MM.1S (cell line): ENCODE results near the gene GALNT9.

Experiments
- DNase-seq: peaks from one replicate; pipeline ENCODE4 v3.0.0-alpha.2; 2015
- H2AFZ ChIP-seq: fragments of 300-600 bp; sonication (generic); 2 replicates; pipeline ENCODE4 v1.6.0; 2016; ENCODE audit warnings: antibody characterized with exemption, low read length
- H3F3A ChIP-seq: fragments of 300-600 bp; sonication (generic); 2 replicates; pipeline ENCODE4 v1.6.1; 2016; ENCODE audit warnings: mild to moderate bottlenecking, antibody characterized with exemption, low read length, moderate library complexity, mixed read lengths; ENCODE audit not compliant: insufficient read depth
- H3K27ac ChIP-seq: fragments of 300-600 bp; sonication (generic); 2 replicates; pipeline ENCODE4 v1.5.1; 2016; ENCODE audit warnings: mild to moderate bottlenecking, low read length
- H3K27me3 ChIP-seq: fragments of 300-600 bp; sonication (generic); replicated peaks from 2 replicates; pipeline ENCODE4 v1.6.0; 2016; ENCODE audit warnings: low read length; ENCODE audit not compliant: insufficient read depth
- H3K36me3 ChIP-seq: fragments of 300-600 bp; sonication (generic); replicated peaks from 2 replicates; pipeline ENCODE4 v1.6.1; 2016; ENCODE audit warnings: mild to moderate bottlenecking, low read length, mixed read lengths; ENCODE audit not compliant: insufficient read depth
- H3K4me1 ChIP-seq: fragments of 300-600 bp; sonication (generic); 2 replicates; pipeline ENCODE4 v1.6.1; 2016; ENCODE audit warnings: low read length, mixed read lengths
- H3K4me2 ChIP-seq: fragments of 300-600 bp; sonication (generic); 2 replicates; pipeline ENCODE4 v1.6.0; 2016; ENCODE audit warnings: low read depth, low read length
- H3K4me3 ChIP-seq: fragments of 300-600 bp; sonication (generic); 2 replicates; pipeline ENCODE4 v1.5.1; 2016; ENCODE audit warnings: low read length, mixed read lengths
- H3K79me2 ChIP-seq: fragments of 300-600 bp; sonication (generic); 2 replicates; pipeline ENCODE4 v1.6.1; 2016; ENCODE audit warnings: mixed run types, low read length, mixed read lengths
- H3K9ac ChIP-seq: fragments of 300-600 bp; sonication (generic); 2 replicates; pipeline ENCODE4 v1.6.1; 2016; ENCODE audit warnings: low read length, mixed read lengths
- H3K9me2 ChIP-seq: fragments of 300-600 bp; sonication (generic); replicated peaks from 2 replicates; pipeline ENCODE4 v1.6.1; 2016; ENCODE audit warnings: mild to moderate bottlenecking, low read length, mixed read lengths; ENCODE audit not compliant: insufficient read depth
- H3K9me3 ChIP-seq: fragments of 300-600 bp; sonication (generic); replicated peaks from 2 replicates; pipeline ENCODE4 v1.6.1; 2016; ENCODE audit warnings: mild to moderate bottlenecking, low read length, mixed read lengths; ENCODE audit not compliant: insufficient read depth
- H4K20me1 ChIP-seq: fragments of 300-600 bp; sonication (generic); 2 replicates; pipeline ENCODE4 v1.6.1; 2016; ENCODE audit warnings: mild to moderate bottlenecking, low read length, moderate library complexity, mixed read lengths; ENCODE audit not compliant: insufficient read depth
- CTCF ChIP-seq: fragments of 300-600 bp; sonication (generic); IDR thresholded peaks from 2 replicates; pipeline ENCODE4 v1.5.1; 2016; ENCODE audit warnings: antibody characterized with exemption, low read length, mixed read lengths
- EZH2 ChIP-seq: fragments of 300-600 bp; sonication (generic); optimal IDR thresholded peaks from 2 replicates; pipeline ENCODE3; 2017; ENCODE audit warnings: low read depth, mild to moderate bottlenecking, antibody characterized with exemption, low read length, mixed read lengths
- EZH2phosphoT487 ChIP-seq: fragments of 300-600 bp; sonication (generic); IDR thresholded peaks from 2 replicates; pipeline ENCODE4 v1.6.1; 2018; ENCODE audit warnings: antibody characterized with exemption, low read length

The GALNT9 gene

GRCh38 chr12:132210223-132211055 lies 119.0 kb downstream of the GALNT9 start:
- H3K4me3 ChIP-seq = no peak overlapping the region
- H3K27me3 ChIP-seq = peaks cover under 1% of the 10 kb centered on the region; the same call in 1 of the 2 replicates
- no peak overlapping the region for H2AFZ ChIP-seq
- no peak for TF ChIP-seq CTCF
- H3K27ac ChIP-seq = no peak overlapping the region
- no peaks in the 10 kb centered on the region for H3K36me3 ChIP-seq
- no peaks in the 10 kb centered on the region for H3K9me3 ChIP-seq
- no peaks in the 10 kb centered on the region for H3K79me2 ChIP-seq
- no peak overlapping the region for H3K4me2 ChIP-seq
- no peak for DNase-seq
- no peaks in the 10 kb centered on the region for H4K20me1 ChIP-seq
- H3K4me1 ChIP-seq = no peaks in the 10 kb centered on the region
- no peaks in the 10 kb centered on the region for H3K9me2 ChIP-seq
- H3K9ac ChIP-seq = no peak overlapping the region
- no peaks in the 10 kb centered on the region for H3F3A ChIP-seq

- Histone ChIP-seq H3K36me3 (no peaks in the 10 kb centered on the region), H3K9ac (no peak overlapping the region), H3K79me2 (no peaks in the 10 kb centered on the region), H3K27me3 (peaks cover 5% of the 10 kb centered on the region; the same call in 1 of the 2 replicates), H2AFZ (no peak overlapping the region), H3K9me2 (no peaks in the 10 kb centered on the region), H3K4me3 (no peak overlapping the region), H3K4me2 (no peak overlapping the region), H3K27ac (no peak overlapping the region), H4K20me1 (no peaks in the 10 kb centered on the region), H3F3A (no peaks in the 10 kb centered on the region), H3K4me1 (no peaks in the 10 kb centered on the region), H3K9me3 (no peaks in the 10 kb centered on the region)
- DNase-seq = no peak
- TF ChIP-seq EZH2 (no peak), CTCF (no peak), EZH2phosphoT487 (no peak)
Observed at GRCh38 chr12:132209619-132210222, 119.7 kb downstream of the GALNT9 start.

- Histone ChIP-seq H3K9me3 (no peaks in the 10 kb centered on the region), H3F3A (no peaks in the 10 kb centered on the region), H3K27me3 (peaks cover 5% of the 10 kb centered on the region; the same call in 1 of the 2 replicates), H2AFZ (no peak overlapping the region), H3K9ac (no peak overlapping the region), H4K20me1 (no peaks in the 10 kb centered on the region), H3K4me3 (no peak overlapping the region), H3K36me3 (no peaks in the 10 kb centered on the region), H3K9me2 (no peaks in the 10 kb centered on the region), H3K4me1 (no peaks in the 10 kb centered on the region), H3K4me2 (no peak overlapping the region), H3K79me2 (no peaks in the 10 kb centered on the region), H3K27ac (no peak overlapping the region)
- TF ChIP-seq EZH2 (no peak), CTCF (no peak), EZH2phosphoT487 (no peak)
- no peak for DNase-seq
Observed at GRCh38 chr12:132208153-132208823, 121.1 kb downstream of the GALNT9 start.
